GM19351 (cell line): ENCODE results near the gene TTC13.

Experiments
- ATAC-seq: cut with Tn5 transposase; IDR thresholded peaks from one replicate; pipeline ENCODE4 v1.9.1; 2021; ENCODE audit warnings: mild to moderate bottlenecking, moderate library complexity; ENCODE audit not compliant: unreplicated experiment

The TTC13 gene

DNA sequence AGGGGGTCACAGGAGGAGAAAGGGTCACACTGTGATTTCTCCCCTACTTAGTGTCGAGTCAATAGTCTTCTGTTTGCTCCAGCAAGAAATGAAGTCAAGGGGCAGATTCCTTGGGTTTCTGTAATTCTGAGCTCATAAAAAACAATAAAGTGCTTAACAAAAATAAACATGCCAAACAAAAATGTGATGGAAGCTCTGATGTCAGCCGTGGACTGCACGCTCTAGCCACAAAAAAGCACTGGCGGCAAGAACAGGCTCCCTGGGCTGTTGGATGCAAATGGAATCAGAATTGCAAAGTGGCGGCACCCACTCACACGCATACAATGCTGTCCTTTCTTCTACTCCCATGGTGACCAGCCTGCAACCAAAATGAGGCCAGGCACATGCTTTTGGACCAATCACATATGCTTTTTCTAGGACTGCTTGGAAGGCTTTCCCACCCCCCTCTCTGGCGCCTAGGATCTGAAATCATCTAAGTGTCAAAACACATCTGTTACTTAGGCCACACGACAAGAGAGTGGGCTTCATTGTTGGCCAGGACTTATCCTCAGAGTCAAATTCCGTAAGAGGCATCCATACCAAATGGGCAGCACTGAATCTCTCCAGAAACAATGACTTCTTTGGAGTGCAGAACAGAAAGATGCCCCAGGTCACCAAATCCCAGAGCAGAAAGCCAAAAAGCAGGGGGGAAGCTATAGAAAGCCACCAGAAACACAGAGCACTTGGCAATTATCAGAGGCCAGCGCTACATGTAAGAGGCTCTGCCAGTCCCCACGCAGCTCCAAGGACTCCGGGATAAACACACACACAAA is 119.5 kb downstream of the TTC13 start:
- ATAC-seq, result no peak

DNA sequence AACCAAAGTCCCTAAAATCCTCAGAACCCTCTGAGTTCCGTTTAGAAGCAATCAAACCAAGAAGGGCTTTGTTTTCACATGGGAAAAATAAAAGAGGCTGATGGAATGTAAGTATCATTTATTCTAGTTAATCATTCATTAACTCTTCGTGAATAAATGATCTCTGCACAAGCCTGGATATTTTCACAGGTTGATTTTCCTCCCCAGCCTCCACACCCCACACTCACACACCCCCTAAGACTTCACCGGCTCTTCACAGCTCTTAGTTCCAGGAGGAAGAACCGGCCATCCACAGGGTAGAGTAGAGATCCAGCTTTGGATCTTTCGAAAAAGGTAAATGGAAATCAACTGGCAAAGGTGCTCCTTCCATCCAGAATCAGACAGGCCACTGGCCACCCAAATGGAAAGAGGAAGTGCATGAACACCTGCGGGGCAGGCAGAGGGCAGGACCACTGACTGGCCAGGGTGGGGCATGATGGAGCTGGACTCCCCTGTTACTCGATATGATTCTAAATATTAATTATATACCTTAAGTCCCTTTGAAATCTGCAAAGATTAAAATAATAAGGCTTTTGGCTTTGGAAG is 120.3 kb downstream of the TTC13 start:
- no peak for ATAC-seq

DNA sequence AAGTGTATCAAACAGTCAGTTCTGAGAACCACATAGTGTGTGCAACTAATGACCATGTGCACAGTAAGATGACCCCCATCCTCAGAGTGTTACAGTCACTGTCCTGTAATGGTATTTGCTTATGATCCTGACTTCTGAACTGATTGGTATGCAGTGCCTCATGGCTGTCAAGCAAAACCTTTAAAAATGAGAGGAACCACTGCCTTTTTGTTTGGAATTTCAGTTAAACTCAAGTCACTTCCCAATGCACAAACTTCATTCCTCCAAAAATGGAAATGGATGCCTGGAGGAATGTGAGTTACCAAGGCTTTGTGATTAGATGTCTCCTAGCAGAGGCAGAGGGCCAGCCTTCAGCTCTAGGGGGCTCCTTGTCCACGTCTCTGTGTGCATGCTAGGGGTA is 120.8 kb downstream of the TTC13 start:
- no peak for ATAC-seq

DNA sequence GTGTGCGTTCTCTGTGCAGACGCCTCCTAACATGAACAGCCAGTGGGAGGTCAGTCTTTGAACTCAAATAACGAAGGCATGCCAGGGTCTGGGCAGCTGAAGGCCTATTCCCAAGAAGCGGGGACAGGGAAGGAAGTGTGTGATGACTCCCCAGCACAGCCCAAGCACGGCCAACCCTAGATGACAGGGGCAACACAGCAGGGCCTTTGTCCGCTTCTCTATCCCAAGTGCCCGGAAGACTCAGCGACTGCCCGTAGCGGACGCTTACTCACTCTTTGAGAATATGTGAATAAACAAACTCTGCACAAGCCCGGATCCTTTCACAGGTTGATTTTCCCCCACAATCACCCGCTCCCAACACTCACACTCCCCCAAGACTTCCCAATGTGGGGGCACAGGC is 121.6 kb downstream of the TTC13 start:
- no peak for ATAC-seq
